ENCODE results near the gene SLC6A17. TPM values are rescaled to one million over a fixed set of nuclear protein-coding genes. Genes with fewer than 3 reads are reported as not detected.

SLC6A17 gene
- total RNA-seq, 1 donor from 2014 or later, result 1.7 TPM

DNA sequence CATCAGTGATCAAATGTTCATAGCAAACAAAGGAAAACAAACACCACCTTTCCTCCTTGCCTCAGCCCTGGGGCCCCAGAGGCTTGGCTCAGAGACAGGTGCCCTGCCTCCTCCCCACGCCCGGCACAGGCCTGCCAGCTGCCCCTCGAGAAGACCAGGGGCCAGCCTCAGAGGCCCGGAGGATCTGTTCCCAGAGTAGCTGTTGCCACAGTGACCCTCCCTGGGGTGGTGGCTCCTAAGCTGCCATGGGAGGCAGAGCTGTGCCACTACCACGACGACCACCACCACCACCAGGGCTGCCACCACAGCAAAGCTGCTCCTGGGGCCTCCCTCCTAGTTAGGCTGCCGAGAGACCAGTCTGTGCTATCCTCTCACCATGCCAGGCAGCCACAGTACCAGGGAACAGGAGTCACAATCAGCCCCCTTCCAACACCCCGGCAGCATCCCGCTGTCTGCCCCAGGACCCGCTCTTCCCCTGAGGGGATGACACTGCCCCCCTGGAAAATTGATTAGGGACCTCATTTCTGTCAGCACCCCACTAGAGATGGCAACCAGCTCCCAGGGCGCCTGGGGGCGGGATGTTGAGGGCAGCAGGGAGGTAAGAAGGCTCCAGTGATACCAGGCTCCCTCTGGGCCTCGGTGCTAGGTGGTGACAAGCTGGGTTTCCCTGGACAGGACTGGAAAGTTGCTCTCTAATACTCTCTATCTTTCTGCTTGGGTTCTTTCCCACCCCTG lies 90.3 kb downstream of the SLC6A17 start:
- no peak overlapping the region for H3K27ac ChIP-seq
- intact Hi-C loops (cut with DNase I), result no loop called here
- no peaks in the 10 kb centered on the region for H3K9me3 ChIP-seq
- no peaks in the 10 kb centered on the region for H3K27me3 ChIP-seq
- peaks cover 7% of the 10 kb centered on the region for H3K4me1 ChIP-seq
- TF ChIP-seq, protein P1, sequence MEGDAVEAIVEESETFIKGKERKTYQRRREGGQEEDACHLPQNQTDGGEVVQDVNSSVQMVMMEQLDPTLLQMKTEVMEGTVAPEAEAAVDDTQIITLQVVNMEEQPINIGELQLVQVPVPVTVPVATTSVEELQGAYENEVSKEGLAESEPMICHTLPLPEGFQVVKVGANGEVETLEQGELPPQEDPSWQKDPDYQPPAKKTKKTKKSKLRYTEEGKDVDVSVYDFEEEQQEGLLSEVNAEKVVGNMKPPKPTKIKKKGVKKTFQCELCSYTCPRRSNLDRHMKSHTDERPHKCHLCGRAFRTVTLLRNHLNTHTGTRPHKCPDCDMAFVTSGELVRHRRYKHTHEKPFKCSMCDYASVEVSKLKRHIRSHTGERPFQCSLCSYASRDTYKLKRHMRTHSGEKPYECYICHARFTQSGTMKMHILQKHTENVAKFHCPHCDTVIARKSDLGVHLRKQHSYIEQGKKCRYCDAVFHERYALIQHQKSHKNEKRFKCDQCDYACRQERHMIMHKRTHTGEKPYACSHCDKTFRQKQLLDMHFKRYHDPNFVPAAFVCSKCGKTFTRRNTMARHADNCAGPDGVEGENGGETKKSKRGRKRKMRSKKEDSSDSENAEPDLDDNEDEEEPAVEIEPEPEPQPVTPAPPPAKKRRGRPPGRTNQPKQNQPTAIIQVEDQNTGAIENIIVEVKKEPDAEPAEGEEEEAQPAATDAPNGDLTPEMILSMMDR (IDR thresholded peaks at IDR 0.05), result no peak
- TF ChIP-seq POLR2AphosphoS5 (IDR thresholded peaks at IDR 0.05; ENCODE audit: insufficient read depth in 1 of 2, low read depth in 1 of 2) (no peak), POLR2A (IDR thresholded peaks at IDR 0.05) (no peak)
- H3K36me3 ChIP-seq, result no peaks in the 10 kb centered on the region
- no peak overlapping the region for H3K4me3 ChIP-seq
- DNase-seq (ENCODE audit: extremely low spot score in 2 of 2), result no peak

DNA sequence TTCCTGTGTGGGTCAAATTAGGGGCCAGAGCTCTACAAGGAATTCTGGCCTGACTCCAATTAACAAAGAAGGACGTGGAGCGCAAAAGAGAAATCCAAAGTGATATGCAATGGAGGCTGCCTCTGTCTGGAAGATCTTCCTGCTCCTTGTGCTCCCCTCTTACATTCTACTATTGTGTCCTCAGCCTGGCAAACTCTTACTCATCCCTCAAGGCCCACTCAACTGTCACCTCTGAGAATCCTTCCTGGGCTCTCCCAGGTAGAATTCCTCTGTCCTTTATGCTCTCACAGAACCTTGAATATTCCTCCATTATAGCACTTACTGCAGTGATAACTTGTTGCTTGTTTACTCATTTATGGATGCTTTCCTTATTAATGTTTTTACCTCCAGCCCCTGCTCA lies 91.2 kb downstream of the SLC6A17 start:
- Histone ChIP-seq H3K4me1 (peaks cover 9% of the 10 kb centered on the region), H3K4me3 (no peak overlapping the region), H3K36me3 (no peaks in the 10 kb centered on the region), H3K9me3 (no peaks in the 10 kb centered on the region), H3K27me3 (no peaks in the 10 kb centered on the region), H3K27ac (no peak overlapping the region)
- TF ChIP-seq POLR2A (IDR thresholded peaks at IDR 0.05) (no peak), POLR2AphosphoS5 (IDR thresholded peaks at IDR 0.05; ENCODE audit: insufficient read depth in 1 of 2, low read depth in 1 of 2) (no peak)
- TF ChIP-seq, protein P1 (IDR thresholded peaks at IDR 0.05), result no peak
- intact Hi-C loops (cut with DNase I), result no loop called here
- DNase-seq (ENCODE audit: extremely low spot score in 2 of 2), result no peak

DNA sequence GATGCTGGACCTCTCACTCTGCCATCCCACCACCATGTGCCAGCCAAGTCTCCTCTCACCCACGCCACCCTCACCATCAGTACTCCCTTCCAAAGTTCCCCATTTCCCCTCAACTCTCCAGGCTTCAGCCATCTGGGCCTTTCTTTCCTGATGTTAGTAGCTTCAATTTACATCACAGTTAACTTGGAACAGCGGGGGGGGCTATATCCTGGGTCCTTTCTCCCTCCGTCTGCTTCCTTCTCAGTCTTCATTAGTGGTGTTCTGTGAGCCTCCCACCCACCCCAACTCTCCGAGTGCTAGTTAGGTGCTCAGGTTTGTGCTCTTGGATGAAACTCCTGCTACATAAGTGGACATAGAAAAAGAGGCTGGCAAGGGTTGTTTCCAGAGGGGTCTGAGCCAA lies 91.8 kb downstream of the SLC6A17 start:
- peaks cover 12% of the 10 kb centered on the region for H3K4me1 ChIP-seq

DNA sequence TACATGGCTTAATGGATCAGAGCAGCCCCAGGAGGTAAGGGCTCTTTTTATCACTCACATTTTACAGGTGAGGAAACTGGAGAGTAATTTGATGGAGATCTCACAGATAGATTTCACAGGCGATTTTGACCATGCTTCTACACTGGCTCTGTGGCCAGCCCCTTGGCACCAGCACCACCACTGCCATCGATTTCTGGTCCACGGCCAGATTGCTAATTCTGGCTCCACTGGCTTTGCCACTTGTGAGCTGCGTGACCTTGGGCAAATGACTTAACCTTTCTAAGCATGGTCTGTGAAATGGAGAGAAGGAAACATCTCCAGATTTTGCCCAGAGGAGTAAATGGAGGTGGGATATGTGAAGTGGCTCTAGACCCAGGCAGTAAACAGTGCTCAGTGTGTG lies 92.4 kb downstream of the SLC6A17 start:
- Histone ChIP-seq H3K9me3 (no peaks in the 10 kb centered on the region), H3K4me1 (peaks cover 12% of the 10 kb centered on the region), H3K4me3 (no peak overlapping the region), H3K36me3 (no peaks in the 10 kb centered on the region), H3K27me3 (no peaks in the 10 kb centered on the region), H3K27ac (no peak overlapping the region)
- no peak for DNase-seq (ENCODE audit: extremely low spot score in 2 of 2)
- TF ChIP-seq, protein P1 (IDR thresholded peaks at IDR 0.05), result no peak
- TF ChIP-seq POLR2AphosphoS5 (IDR thresholded peaks at IDR 0.05; ENCODE audit: insufficient read depth in 1 of 2, low read depth in 1 of 2), result no peak
- no peak for TF ChIP-seq POLR2A (IDR thresholded peaks at IDR 0.05)
- intact Hi-C loops (cut with DNase I), result no loop called here

More for the DNA sequence above, 91.8 kb downstream of the SLC6A17 start:
- no peak overlapping the region for H3K27ac ChIP-seq
- H3K9me3 ChIP-seq, result no peaks in the 10 kb centered on the region
- DNase-seq (ENCODE audit: extremely low spot score in 2 of 2), result no peak
- no peaks in the 10 kb centered on the region for H3K27me3 ChIP-seq
- H3K4me3 ChIP-seq, result no peak overlapping the region
- H3K36me3 ChIP-seq, result no peaks in the 10 kb centered on the region
- TF ChIP-seq POLR2AphosphoS5 (IDR thresholded peaks at IDR 0.05; ENCODE audit: insufficient read depth in 1 of 2, low read depth in 1 of 2), result no peak
- intact Hi-C loops (cut with DNase I), result no loop called here

DNA sequence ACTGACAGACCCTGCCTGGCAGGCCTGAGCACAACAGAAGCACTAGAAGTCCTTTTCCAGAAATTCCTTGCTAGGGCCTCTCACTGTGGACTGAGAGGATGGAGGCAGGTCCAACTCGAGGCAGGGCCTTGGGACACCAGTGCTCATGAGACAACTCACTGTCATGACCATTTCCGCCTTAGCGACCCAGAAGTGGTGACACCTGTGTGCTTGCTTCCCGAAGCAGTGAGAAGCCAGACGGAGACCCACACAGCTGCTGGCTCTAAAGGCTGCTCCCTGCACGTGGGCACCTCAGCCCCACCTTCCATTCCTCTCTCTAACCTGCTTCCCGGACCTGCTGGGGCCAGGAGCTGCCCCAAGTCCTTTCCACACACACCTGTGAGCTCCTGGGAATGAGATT lies 92.9 kb downstream of the SLC6A17 start:
- no peak overlapping the region for H3K4me3 ChIP-seq
- no peaks in the 10 kb centered on the region for H3K9me3 ChIP-seq
- no peaks in the 10 kb centered on the region for H3K27me3 ChIP-seq
- intact Hi-C loops (cut with DNase I), result no loop called here
- DNase-seq (ENCODE audit: extremely low spot score in 2 of 2), result no peak
- no peak overlapping the region for H3K27ac ChIP-seq
- H3K36me3 ChIP-seq, result no peaks in the 10 kb centered on the region
- peaks cover 12% of the 10 kb centered on the region for H3K4me1 ChIP-seq
- TF ChIP-seq POLR2A (IDR thresholded peaks at IDR 0.05) (no peak), POLR2AphosphoS5 (IDR thresholded peaks at IDR 0.05; ENCODE audit: insufficient read depth in 1 of 2, low read depth in 1 of 2) (no peak)
- TF ChIP-seq, protein P1 (IDR thresholded peaks at IDR 0.05), result no peak
